DMS53 (cell line): Measurements from ENCODE around the gene FYB1.
A peak's percentile ranks its signal among the peaks of the same experiment; 100 is the strongest.
"Not testable (repeated sequence)": the region's sequence is repeated elsewhere in the genome, so short reads cannot be mapped to it uniquely, and the experiment has no call there.

Source experiments
- DNase-seq: peaks from one replicate; lab custom pipeline; 2025; lab: John Stamatoyannopoulos, UW

Gene FYB1

DNA sequence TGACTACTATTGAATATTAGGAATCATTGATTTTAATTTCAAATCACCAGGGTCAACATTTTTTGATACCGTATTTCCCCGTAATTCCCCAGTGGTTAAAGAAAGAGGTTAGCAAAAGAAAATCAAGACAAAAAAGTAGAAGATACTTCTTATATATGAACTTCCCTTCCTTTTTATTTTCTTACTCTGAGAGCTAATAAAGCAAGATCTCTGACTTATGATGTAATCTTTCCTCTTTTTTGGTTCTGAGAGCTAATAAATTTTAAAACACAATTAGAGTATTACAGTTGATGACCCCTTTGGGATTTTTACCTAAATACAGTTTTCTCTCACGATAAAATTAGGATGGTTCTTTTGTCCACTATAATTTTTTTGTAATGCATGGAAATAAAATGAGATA lies 9.2 kb upstream of the FYB1 start:
- no peak for DNase-seq

DNA sequence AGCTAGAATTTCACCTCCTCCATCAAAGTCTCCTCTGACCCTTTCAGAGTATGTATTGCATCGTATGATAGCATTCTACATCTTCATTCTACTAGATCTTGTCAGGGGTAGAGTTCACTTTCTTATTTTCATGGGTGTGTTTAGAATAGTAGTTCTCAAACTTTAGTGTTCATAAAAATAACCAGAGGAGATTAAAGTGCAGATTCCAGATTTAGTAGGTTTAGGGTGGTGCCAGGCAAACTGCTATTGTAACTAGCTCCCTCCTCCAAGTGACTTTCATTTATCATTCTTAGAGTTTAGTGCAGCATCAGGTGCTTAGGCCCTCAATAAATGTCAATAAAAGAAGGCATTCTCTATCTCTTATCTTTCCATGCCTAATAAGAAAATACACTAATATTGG lies 7.2 kb upstream of the FYB1 start:
- no peak for DNase-seq

DNA sequence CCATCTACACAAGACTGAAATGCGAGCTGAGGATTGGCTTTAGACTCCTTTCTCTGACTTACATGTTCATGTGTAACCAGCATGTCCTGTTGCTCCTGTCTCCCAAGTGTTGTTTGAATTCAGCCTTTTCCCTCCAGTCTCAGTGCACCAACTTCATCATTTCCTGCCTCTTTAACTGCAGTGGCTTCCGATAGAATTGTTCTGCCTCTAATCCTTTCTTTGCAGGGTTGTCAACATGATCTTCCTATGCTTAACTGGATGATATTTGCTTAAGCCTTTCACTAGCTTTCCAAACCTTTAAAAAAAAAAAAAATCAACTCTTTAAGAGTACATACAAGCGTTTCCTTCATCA lies 6.7 kb upstream of the FYB1 start:
- peak; percentile 14 for DNase-seq

DNA sequence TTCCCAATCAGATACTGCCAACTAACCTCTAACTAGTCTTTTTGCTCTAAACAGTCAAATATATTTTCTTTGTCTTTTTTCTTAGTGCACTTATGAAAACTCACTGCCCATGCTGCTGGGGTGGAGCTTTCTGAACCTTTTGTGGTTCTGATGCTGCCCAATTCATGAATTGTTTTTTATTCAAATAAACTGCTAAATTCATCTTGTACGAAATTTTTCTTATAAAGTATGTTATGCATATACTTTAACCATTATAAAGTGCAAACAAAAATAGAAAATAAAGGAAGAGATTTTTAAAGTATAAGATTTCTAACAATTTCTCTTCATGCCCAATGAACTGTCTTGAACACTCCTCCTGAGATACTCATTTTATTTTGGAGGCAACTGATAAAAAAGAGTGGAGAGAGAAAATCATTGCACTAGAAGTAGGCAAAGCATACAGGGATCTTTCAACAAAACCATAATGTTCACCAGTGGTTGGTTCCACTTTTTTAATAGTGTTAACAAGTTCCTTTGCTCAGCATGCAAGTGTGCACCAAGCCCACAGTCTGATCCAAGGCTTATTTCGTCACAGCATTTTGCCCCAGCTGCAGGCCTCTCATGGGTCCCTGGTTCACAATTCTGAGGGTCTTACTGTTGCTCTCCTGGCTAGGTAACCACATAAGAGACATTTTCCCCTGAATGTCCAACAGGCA lies 6.2 kb upstream of the FYB1 start:
- no peak for DNase-seq

DNA sequence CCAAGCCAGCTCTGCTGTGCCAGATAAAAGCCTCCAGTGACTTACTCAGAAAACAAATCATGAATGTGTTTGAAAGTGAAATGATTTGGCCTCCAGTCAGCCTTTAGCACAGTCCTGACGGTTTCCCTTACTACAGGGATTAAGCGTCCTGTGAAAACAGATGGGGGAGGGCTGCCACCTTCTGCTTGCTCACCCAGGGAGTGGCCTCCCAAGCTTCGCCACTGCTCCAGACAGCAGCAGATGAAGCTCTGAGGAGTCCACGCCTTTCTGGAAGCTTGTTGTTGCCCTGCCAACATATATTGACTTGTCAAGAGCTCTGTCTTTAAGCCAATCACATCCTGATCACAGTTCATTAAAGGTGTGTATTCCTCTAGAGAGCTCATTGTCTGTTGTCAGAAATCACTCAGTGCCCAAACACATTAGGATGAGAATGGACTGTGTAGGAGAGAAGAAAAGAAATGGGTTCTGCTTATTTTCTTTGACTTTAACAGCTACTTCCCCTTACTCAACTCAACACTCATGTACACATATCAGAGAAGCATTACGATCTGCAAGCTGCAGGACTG lies 4.9 kb upstream of the FYB1 start:
- DNase-seq, result no peak

DNA sequence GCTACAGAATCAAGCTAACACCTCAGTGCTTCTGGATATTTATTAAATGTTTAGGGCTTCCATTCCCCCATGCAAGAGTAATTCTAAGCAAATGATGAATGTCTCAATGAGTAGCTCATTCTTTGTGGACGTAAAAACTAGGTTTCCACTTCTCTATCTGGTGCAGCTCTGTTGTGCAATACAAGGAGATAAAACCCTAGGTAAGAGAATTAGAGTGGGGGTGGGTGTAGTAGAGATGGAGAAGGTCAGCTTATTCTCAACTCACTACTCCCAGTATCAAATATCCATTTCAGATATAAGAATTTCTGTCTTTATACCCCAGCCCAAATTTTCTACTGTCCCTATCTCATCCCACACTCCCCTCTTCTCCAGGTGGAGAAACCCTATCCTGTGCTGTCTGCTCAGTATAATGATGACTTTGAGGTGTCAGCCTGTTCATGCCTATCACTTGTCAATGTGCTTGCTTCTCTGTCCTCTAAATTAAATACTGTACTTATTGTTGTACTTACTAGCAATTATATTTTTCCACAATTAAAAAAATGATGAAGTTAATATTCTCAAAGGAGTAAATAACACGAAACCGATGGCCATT lies 4.3 kb upstream of the FYB1 start:
- no peak for DNase-seq

DNA sequence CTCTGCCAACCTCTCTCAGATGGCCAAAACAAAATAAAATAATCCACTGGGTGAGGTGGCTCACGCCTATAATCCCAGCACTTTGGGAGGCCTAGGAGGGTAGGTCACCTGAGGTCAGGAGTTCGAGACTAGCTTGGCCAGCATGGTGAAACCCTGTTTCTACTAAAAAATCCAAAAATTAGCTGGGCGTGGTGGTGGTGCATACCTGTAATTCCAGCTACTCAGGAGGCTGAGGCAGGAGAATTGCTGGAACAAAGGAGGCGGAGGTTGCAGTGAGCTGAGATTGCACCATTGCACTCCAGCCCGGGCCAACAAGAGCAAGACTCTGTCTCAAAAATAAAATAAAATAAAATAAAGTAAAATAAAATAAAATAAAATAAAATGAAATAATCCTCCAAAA lies 2.3 kb upstream of the FYB1 start:
- not testable (repeated sequence) for DNase-seq

DNA sequence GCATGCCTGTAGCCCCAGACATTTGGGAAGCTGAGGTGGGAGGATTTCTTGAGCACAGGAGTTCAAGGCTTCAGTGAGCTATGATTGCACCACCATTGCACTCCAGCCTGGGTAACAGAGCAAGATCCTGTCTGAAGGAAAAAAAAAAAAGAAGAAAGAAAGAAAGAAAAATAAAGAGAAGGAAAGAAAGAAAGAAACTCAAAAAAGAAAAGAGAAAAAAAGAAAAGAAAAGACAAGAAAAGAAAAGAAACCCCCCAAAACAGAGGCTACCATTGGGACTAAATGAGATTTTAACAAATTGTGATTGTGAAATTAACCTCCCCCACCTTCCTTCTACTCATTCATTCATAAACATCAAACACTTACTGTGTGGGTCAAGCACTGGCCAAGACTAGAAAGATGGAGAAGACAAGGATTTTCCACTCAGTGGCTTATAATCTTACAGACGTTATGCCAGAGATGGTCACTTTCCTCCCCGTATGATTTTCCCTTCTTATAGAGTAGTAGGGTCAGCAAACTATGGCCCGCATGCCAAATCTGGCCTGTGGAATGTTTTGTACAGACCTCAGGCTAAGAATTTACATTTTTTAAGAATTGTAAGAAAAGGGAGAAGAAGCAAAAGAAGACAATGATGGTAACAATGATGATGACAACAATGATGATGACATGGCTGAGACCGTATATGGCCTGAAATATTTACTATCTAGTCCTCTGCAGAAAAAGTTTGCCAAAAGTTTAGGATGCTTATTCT lies 1.1 kb upstream of the FYB1 start:
- DNase-seq, result no peak

DNA sequence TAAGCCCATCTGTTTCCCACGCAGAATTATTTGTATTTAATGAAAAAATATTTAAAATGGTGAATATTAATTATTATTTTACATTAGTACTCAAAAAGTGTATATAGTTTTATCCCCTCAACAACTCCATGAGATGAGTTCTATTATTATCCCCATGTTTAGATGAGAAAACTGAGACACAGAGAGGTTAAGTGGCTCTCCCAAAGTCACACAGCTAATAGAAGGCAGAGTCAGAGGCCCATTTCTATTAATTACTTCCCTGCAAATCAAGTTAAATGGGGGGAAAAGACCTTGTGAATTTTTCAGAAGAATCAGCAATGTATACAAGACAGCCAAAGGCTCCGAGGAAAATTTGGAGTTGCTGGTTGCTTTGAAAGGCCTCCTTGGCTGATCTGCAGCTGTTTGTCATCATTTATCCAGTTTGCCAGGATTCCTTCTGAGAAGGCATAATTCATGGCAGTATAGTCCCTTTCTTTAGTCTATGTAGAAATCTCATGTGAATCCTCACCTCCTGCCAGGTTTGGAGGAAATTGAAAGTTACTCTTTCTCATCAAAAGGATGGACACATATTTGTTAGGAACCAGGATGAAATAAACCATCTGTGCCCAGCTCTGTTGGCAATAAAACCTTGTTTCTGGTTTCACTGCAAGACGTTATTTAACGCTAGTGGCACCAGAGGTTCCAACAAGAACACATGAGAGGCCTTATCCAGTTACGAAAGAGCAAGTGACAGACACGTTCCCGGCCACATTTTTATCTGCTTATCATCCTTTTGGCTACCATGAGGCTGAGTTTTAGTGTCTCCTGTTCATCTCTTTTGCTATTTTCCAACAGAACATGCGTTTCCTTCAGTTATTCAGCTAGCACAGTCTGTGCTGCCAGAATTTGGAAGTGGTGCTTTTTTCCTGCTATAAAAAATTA lies 621 bp downstream of the FYB1 start:
- DNase-seq, result no peak

DNA sequence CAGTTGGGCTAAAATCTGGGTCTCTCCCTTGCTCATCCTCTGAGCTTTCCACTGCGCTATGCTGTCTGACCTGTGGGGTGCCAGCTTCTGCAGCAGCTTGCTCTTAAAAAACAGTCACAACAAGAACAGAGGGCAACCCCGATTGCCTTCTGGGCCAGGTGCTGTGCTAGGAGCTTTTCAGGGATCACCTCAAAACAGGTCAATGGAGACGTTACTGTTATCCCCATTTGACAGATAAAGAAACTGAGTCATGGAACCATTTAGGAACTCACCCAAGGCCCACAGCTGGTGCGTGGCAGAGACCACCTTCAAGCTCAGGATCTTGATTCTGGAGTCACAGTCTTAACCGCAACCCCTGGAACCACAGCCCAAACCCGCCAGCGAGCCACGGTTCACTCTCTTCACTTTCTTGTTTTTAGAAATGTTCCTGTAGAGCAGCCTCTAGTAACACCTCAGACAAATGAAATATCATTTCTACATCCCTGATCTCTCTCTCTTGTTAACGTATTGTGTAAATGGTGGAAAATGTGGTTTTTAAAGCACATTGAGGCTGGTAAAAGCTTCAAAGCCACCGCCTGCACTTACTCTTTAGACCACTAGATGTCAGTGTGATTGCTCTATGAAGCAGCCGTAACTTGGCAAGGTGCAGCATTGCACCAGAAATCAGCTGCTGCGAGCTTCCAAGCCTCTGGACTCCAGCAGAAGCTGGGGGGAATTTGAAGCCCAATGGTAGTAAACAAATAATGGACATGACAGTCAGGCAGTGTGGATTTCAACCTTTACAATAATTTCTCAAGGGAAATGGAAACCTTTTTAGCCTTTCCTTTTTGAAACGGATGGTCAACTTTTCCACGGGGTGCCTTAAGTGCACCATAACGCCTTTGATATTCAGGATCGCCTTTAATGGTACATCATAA lies 1.7 kb downstream of the FYB1 start:
- peak; percentile 80 for DNase-seq

DNA sequence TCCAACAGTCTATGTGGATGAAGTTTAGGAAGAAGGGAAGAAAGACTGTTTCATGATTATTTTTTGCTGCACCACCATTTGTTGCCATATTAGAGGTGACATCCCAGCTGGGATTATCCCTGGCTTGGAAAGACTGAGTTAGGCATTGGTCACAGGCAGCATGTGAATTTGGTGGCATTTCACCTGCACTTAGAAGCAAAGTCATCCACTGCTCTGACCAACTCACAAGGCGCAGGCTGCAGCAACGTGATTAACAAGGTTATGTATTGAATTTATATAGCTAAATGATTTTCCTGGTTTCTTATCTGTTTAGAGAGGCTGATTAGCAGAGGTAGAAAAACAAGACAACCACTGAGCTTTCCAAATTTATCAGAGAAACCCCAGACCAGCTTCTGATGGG lies 2.7 kb downstream of the FYB1 start:
- DNase-seq, result no peak

DNA sequence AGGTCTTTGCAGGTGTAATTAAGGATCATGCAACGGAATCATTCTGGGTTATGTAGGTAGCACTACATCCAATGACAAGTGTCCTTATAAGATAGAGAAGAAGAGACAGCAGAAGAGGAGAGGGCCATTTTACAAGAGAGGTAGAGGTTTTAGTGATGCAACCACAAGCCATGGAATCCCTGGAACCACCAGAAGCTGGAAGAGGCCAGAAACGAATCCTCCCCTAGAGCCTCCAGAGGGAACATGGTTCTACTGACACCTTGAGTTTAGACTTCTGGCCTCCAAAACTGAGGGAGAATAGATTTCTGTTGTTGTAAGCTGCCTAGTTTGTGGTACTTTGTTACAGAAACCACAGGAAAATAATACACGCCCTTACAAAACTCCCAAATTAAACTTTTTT lies 3.5 kb downstream of the FYB1 start:
- no peak for DNase-seq

DNA sequence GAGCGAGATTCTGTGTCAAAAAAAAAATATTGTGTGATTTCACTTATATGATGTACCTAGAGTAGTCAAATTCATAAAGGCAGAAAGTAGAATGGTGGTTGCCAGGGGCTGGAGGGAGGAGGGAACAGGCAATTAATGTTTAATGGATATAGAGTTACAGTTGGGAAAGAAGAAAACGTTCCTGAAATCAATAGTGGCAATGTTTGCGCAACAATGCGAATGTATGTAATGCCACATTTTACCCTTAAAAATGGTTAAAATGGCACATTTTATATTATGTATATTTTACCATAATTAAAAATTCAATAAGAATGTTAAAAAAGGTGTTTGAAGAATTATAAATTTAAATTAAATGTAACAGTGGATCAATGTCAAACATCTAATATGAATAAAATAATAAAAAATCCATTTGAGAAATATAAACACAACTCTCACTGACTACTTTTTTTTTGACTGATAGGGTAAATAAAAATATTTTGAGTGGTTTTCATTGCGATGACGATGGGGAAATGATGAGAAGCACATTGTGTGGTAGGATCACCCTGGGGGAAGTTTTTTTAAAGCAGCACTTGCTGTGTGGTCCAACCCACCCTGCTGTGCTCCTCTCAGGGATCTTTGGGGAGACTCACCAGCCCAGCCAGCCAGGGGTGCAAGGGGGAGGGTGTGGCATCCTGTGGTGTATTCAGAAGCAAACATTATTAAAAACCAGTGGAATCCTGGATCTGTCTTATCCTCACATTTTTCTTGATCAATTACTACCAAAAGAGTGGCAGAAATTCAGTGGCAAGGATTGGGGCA lies 4.3 kb downstream of the FYB1 start:
- no peak for DNase-seq

DNA sequence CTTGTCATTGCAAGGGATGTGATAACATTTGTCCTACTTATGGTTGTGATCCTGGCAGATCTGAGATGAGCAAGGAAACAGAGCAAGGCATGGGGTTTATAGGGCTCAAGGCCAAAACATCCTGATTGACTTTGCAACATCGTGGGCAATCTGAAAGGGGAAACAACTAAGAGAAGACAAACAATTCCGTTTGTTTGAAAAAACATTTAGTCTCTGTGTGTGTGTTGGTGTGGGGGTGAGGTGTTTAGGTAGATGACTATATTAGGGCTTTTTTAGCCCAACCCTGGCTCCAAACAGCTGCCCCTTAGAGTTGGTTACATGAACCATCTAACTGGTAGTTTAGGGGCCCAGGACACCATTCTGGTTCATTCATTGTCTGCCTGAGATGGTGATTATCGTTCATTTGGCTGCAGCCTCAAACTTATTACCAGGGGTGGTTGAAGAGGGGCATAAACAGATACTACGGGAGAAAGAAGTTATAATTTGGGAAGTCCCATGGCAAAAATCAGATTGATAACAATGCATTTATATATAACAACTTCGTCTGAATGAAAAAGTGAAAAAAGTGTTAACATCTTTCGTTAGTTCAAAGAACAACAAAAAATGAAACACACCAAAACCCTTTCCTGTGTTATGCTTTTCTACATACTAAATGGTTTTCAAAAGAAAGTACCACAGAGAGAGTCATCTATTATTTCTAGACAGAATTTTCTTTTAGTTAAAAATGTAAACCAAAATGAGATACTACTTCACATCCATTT lies 5.7 kb downstream of the FYB1 start:
- no peak for DNase-seq

DNA sequence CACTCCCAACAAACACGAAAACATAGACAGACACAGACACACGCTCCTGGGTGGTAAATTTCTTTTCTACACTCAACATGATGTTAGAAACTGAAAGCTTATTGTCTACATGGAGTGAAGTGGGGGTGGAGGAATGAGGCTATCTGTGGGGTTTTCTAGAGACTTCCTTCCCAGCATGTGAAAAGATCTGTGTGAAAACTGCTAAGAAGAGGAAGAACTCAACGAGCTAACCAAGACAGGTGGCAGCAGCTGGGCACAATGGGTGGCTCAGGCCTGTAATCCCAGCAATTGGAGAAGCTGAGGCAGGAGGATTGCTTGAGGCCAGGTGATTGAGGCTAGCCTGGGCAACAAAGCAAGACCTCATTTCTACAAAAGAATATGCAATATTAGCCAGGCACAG lies 7.6 kb downstream of the FYB1 start:
- no peak for DNase-seq

DNA sequence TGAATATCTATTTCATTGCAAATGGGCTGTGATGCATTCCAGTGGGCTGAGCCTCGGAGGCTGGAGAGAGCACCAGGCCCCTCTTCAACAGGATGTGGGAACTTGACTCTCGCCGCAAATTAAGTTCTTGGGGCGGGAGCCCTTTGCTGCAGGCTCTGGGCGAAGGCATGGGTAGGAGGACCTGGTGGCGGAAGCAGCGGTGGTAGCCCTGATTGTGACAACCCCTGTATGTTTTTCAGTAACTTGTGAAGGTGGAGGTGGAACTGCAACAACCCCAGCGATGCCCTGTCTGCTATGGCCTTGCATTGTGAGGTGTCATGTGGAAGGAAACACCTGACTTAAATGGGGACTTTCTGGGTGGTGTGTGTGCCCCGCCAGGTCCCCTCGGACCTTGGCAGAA lies 9.4 kb downstream of the FYB1 start:
- no peak for DNase-seq

DNA sequence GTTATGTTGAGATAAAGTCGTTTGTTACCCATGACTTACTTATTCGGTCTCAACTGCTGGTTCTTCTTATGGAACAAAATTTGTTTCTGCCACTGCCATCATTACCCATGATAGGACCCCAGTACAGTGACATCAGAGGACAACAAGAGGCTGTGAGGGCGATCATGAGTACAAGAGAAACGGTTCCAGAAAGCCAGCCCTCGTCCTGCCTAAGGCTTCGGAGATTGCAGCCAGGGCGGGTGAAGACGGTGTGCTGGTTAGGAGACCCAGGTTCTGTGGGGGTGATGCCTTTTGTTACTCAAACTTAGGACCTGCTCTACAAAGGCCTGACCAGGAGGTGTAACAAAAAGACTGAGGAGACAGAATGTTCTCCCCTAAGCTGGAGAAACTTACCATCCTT lies 10.9 kb downstream of the FYB1 start:
- no peak for DNase-seq

DNA sequence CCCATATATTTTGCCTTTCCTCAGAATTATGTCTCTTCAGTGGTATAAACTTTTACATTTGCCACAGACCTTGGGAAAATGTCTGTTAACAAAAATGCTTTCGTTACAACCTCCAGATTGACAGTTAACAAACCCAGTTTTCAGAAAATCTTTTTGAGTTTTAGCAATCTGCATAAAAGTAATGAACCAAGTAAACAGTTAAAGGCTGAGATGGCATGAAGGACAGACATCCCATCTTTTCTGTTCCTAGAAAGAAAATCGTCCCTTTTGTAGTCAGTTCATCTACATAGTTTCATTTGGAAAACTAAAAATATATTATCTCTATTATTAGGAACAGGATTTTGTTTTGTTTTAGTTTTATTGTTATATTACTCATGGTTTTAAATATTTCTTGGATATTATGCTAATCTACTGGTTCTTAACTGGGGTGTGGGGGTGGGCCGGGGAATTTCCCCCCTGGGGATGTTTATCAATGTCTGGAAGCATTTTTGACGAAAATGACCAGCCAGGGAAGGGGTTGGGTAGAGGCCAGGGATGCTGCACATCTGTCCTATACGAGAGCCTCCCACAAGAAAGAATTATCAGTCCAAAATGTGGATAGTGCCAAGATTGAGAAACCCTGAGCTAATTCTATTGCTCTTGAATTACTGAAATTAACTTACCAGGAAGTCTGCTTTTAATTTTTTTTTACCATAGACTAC lies 11.9 kb downstream of the FYB1 start:
- no peak for DNase-seq
